Ovary (tissue), 3 donors: ENCODE results near the gene NEU4.

ENCODE experiments used
- CTCF ChIP-seq, 3 donors: fragments of 450-650 bp in 2 of 3; fragments of 200-600 bp in 1 of 3; IDR thresholded peaks; one replicate each; pipeline versions ENCODE4 v1.5.1 to v1.8.0; 2016 to 2022; ENCODE audit warnings: antibody characterized with exemption in 3 of 3, mild to moderate bottlenecking in 1 of 3
- POLR2A ChIP-seq: fragments of 450-650 bp; IDR thresholded peaks from one replicate; pipeline ENCODE4 v1.6.1; 2017; ENCODE audit warnings: antibody characterized with exemption, mild to moderate bottlenecking, moderate library complexity
- donor health status: DM: no; HTN: no; CAD: no.

DNA sequence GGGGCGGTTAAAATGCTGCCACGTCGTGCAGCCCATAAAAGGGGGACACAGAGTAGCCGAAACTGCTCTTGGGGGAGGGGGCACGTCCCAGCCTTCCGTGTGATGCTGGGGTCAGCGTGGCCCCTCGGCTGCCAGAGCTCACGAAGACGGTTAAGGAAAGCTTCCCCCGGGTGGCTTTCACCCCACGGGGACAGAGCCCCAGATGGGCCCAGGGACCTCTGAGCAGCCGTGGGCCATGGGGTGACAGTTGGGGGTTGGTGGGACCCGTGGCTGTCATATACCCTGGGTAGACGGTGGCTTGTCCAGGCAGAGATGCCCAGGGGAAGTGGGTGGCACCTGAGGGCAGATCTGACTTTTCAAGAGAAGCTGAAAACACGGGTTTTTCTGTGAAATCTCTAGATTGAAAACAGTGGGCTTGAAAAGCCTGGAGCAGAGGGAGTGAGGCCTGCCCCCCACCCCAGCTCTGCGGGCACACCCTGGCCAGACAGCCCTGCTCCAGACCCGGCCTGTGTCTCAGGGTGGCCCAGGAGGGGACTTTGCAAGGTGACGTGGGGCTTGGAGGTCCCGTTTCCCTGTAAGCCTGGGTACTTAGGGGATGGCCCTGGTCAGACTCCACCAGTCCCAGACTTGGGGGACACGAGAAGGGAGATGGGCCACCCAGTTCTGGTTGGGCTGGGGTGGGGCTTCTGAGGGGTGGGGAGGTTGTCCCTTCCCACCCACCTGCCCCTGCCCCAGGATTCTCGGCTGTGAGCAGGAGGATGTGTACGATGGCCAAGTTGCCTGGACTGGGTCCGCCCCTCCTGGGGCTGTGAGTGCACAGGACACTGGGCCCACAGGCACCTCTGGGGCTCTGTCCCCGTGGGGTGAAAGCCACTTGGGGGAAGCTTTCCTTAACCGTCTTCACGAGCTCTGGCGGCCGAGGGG is 652 bp downstream of the NEU4 start:
- no peak for TF ChIP-seq CTCF (IDR thresholded peaks at IDR 0.05)
- TF ChIP-seq POLR2A: no peak
